Adipocyte (in vitro differentiated cells): ENCODE data around the gene ULK4.
"Not testable (repeated sequence)": the region's sequence is repeated elsewhere in the genome, so short reads cannot be mapped to it uniquely, and the experiment has no call there.

Experiments
- DNase-seq: peaks from one replicate; pipeline ENCODE4 v3.0.0-alpha.2; 2015; ENCODE audit warnings: low read depth
- H3K27me3 ChIP-seq: replicated peaks from 2 replicates; pipeline ENCODE4 v1.7.0; 2013; ENCODE audit warnings: mild to moderate bottlenecking, low read length, moderate library complexity; ENCODE audit not compliant: control insufficient read depth, insufficient read depth
- H3K36me3 ChIP-seq: 2 replicates; pipeline ENCODE4 v1.7.0; 2013; ENCODE audit warnings: low read length, mild to moderate bottlenecking, moderate library complexity; ENCODE audit not compliant: control insufficient read depth, insufficient read depth, severe bottlenecking
- H3K4me1 ChIP-seq: 2 replicates; pipeline ENCODE4 v1.7.0; 2013; ENCODE audit warnings: mild to moderate bottlenecking, low read length, moderate library complexity; ENCODE audit not compliant: control insufficient read depth, insufficient read depth
- H3K4me3 ChIP-seq: 2 replicates; pipeline ENCODE4 v1.7.0; 2013; ENCODE audit warnings: mild to moderate bottlenecking, low read length, moderate library complexity
- H3K9ac ChIP-seq: 2 replicates; pipeline ENCODE4 v1.7.0; 2013; ENCODE audit warnings: mild to moderate bottlenecking, low read length, moderate library complexity
- H3K9me3 ChIP-seq: 2 replicates; pipeline ENCODE4 v1.7.0; 2013; ENCODE audit warnings: mild to moderate bottlenecking, low read length, moderate library complexity; ENCODE audit not compliant: control insufficient read depth

ULK4 gene

DNA sequence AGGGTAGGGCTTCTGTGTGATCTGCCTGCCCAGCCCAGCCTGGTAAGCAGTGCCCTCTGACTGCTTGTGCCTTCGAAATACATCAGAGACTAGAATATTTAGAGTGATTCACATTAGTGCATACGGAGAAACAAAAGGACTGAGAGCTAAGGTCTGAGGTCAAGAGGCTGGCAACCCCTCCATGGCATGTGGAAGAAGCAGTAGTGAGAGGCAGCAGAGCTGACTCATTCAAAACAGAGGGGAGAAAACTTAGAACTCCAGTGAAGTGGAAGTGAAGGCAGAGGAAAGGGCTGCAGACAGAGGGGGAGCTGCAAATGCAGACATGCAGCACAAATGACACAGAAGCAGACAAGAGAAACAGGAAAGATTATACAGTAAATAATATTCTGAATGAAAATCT lies 61.6 kb downstream of the ULK4 start:
- no peak overlapping the region for H3K9ac ChIP-seq
- H3K36me3 ChIP-seq, result peaks cover 11% of the 10 kb centered on the region
- H3K4me1 ChIP-seq, result peaks cover 5% of the 10 kb centered on the region
- no peaks in the 10 kb centered on the region for H3K27me3 ChIP-seq
- H3K9me3 ChIP-seq, result no peaks in the 10 kb centered on the region
- H3K4me3 ChIP-seq, result no peak overlapping the region
- peak; percentile 21 for DNase-seq

DNA sequence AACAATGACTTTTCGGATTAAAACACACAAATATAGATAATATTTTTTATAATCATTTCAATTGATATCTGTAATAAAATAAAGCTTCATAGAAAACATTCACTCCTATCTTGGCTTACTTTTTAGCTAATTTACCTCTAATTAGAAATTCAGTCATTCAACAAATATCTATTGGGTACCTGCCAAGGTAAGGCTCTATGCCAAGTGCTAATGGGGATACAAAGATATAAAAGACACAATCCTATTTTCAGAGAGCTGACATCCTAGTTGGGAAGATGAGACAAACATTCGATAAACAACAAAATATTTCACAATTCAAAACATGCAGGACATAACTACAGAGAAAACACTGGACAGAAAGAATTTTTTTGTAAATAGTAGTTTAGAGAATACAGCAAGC lies 63.3 kb downstream of the ULK4 start:
- no peak overlapping the region for H3K4me3 ChIP-seq
- peaks cover 11% of the 10 kb centered on the region for H3K36me3 ChIP-seq
- H3K27me3 ChIP-seq, result no peaks in the 10 kb centered on the region
- peaks cover 5% of the 10 kb centered on the region for H3K4me1 ChIP-seq
- DNase-seq, result no peak
- no peak overlapping the region for H3K9ac ChIP-seq
- no peaks in the 10 kb centered on the region for H3K9me3 ChIP-seq

DNA sequence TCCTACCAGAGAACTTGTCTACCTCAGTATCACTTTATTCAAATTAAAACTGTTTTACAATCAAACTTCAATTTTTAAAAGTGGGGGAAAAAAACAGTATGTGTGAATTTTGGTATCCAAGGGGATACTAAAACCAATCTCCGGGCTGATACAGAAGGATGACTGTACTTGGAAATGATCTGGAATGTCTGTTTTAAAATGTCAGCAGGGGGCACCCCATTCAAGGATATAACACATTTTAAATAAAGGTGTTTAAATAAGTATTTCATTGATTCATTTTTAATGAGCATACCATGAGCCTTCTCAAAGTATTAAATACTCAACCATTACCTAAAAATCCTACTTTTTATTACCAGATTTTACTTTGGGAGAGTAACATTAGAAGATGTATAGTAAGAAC lies 67.9 kb downstream of the ULK4 start:
- Histone ChIP-seq H3K9ac (no peak overlapping the region), H3K27me3 (no peaks in the 10 kb centered on the region), H3K4me1 (no peaks in the 10 kb centered on the region), H3K9me3 (no peaks in the 10 kb centered on the region), H3K4me3 (no peak overlapping the region), H3K36me3 (no peaks in the 10 kb centered on the region)
- DNase-seq, result peak; percentile 81

DNA sequence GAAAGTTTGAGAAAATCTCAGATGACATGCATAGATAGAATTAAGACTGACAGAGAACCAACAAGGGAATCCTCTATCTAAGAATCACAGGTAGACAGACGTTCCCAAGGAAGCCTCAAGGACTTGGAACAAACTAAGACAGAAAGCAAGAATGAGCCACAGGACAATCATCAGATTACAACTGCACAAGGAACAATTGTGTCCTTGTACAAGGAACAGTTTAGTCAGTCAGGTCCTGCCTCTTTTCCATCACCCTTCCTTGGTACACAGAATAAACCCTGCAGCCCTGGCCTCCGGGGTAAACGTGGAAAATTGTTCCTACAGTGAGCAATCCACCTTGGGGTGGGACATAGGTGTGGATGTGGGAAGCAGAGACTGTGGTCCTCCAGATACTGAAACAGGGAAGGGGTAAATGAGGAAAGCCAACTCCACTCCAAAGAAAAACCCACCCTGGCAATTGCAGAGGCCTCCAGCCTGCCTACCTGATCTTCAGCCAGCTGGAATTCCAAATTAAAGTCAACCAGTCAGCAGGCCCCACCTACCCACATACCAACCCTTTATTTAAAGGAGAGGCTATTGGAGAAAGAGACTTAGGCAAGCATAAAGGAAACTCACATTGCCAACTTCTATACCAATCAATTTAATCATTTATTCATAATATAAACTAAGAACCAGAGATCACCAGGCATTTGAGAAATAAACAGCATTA lies 73.4 kb downstream of the ULK4 start:
- Histone ChIP-seq H3K9ac (no peak overlapping the region), H3K27me3 (no peaks in the 10 kb centered on the region), H3K9me3 (no peaks in the 10 kb centered on the region), H3K36me3 (peaks cover 2% of the 10 kb centered on the region), H3K4me1 (no peaks in the 10 kb centered on the region), H3K4me3 (no peak overlapping the region)
- DNase-seq, result no peak

DNA sequence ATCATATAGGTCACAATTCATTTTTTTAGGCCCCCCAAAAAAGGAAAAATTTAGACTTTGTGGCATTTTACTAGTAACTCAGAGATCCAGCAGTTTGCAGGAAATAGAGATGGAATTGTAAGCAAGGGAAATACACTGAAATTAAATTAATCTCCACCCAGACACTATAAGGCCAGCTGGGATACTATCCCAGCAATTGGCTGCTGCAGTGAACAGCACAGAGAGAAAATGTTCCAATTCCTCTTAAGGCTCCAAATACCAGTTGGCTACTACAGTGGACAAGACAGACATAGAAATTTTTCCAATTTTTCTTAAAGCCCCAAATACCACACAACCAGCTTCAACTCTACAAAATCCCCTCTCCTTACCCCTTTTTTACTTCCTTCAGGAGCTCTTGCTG lies 78.9 kb downstream of the ULK4 start:
- Histone ChIP-seq H3K9me3 (no peaks in the 10 kb centered on the region), H3K27me3 (no peaks in the 10 kb centered on the region), H3K4me3 (no peak overlapping the region), H3K4me1 (no peaks in the 10 kb centered on the region), H3K36me3 (peaks cover 2% of the 10 kb centered on the region), H3K9ac (no peak overlapping the region)
- no peak for DNase-seq

DNA sequence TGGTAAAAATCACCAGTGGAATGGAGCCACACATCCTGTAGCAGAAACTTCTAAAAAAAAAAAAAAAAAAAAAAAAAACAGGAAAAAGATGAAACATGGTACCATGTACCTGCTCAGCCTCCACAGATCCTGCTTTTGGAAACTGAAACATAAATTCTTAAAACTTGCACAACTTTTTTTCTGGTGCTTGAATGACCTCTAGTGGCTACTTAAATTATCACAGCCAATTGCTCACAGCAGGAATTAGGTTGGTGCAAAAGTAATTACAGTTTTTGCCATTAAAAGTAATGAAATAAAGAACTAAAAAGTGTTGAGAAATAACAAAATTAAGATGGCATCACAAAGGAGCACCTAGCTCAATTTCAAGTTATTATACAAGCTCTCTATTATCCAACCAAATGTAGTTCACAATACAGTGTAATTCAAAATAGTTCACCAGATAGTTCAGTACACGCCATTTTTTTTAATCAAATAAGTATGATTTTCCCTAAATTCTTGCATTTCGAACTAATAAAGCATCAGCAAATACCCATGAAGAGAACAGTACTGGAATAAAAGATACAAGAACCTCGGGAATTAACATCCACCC lies 80.6 kb downstream of the ULK4 start:
- Histone ChIP-seq H3K27me3 (no peaks in the 10 kb centered on the region), H3K36me3 (peaks cover 2% of the 10 kb centered on the region), H3K4me3 (no peak overlapping the region), H3K4me1 (no peaks in the 10 kb centered on the region), H3K9ac (no peak overlapping the region), H3K9me3 (no peaks in the 10 kb centered on the region)
- peak; percentile 77 for DNase-seq

DNA sequence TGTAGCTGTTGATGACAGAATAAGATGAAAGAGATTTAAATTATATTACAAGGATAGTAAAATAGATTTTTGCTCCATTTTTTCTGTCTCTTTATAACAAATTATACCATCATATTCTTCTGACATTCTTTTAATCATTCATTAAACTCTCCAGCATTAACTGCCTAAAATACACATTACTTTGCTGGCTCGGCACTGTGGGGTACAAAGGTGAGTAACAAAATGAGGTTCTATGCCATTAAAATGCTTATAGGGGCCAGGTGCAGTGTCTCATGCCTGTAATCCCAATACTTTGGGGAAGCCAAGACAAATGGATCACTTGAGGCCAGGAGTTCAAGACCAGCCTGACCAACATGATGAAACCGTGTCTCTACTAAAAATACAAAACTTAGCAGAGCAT lies 81.5 kb downstream of the ULK4 start:
- H3K9ac ChIP-seq, result no peak overlapping the region
- no peaks in the 10 kb centered on the region for H3K27me3 ChIP-seq
- no peak overlapping the region for H3K4me3 ChIP-seq
- no peak for DNase-seq
- peaks cover 2% of the 10 kb centered on the region for H3K36me3 ChIP-seq
- no peaks in the 10 kb centered on the region for H3K9me3 ChIP-seq
- H3K4me1 ChIP-seq, result no peaks in the 10 kb centered on the region

DNA sequence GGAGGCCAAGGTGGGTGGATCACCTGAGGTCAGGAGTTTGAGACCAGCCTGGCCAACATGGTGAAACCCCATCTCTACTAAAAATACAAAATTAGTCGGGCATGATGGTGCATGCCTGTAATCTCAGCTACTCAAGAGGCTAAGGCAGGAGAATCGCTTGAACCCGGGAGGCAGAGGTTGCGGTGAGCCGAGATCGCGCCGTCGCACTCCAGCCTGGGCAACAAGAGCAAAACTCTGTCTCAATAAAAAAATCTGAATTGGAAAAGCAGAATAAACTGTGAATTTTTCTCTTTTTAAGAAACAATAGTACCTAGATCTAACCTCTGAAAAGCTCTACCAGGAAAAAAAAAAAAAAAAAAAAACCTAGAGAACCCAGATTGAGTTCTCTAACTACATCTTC lies 84.2 kb downstream of the ULK4 start:
- not testable (repeated sequence) for H3K4me1 ChIP-seq, DNase-seq, H3K9ac ChIP-seq, H3K27me3 ChIP-seq, H3K4me3 ChIP-seq, H3K9me3 ChIP-seq, H3K36me3 ChIP-seq

DNA sequence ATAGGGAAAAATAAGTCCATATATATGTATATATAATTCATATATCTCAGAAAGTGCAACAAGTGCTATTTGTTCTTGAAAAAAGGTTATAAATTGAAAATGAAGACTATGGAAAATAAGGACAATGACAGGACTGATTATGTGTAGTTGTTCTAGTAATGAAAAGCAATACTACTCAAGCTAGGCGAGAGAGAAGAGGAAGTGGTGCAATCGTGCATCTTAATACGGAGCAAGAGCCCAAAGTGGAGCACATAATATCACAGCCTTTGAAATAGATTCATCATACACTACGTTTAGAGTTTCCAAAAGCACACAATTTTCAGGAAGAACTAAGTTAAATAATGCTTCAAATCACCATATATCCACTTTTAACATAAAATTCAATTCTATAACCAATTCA lies 87.9 kb downstream of the ULK4 start:
- Histone ChIP-seq H3K9me3 (peaks cover 5% of the 10 kb centered on the region), H3K27me3 (no peaks in the 10 kb centered on the region), H3K36me3 (no peaks in the 10 kb centered on the region), H3K4me3 (no peak overlapping the region), H3K4me1 (no peaks in the 10 kb centered on the region), H3K9ac (no peak overlapping the region)
- DNase-seq, result no peak

DNA sequence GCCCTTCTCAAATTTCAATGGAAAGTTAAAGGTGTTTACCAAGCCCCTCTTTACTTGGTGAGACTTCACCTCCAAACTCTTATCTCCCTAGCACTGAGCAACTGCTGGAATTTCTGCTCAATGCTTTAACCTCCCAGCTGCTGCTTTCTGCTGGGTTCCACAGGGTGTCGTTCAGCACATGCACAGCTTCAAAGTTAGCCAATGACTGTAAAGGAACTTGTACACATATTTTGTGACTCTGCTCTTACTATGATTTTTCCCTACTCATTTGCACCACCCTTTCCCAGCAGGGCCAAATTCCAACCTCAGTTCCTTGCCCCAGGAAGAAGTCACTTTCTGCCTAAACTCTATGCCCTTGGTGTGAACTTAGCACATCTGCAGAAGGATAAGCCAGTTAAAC lies 89.7 kb downstream of the ULK4 start:
- DNase-seq, result no peak
- Histone ChIP-seq H3K4me1 (no peaks in the 10 kb centered on the region), H3K27me3 (no peaks in the 10 kb centered on the region), H3K9me3 (peaks cover 10% of the 10 kb centered on the region), H3K9ac (no peak overlapping the region), H3K36me3 (no peaks in the 10 kb centered on the region), H3K4me3 (no peak overlapping the region)

DNA sequence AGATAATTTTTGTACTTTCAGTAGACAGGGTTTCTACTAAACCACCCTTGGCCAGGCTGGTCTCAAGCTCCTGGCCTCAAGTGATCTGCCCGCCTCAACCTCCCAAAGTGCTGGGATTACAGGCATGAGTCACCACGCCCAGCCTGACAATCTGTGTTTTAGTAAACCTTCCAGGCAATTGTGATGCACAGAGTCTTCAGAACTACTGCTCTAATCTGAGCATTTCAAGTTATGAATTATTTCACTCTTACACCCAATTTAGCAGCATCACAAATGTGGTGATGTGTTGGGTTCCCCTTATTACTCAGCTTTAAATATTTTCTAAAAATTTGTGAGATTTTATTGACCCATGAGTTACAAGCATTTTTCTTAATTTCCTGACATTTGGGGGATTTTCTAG lies 94.4 kb downstream of the ULK4 start:
- Histone ChIP-seq H3K4me1 (no peaks in the 10 kb centered on the region), H3K36me3 (no peaks in the 10 kb centered on the region), H3K27me3 (no peaks in the 10 kb centered on the region), H3K9me3 (peaks cover 10% of the 10 kb centered on the region), H3K9ac (no peak overlapping the region), H3K4me3 (no peak overlapping the region)
- DNase-seq, result no peak

DNA sequence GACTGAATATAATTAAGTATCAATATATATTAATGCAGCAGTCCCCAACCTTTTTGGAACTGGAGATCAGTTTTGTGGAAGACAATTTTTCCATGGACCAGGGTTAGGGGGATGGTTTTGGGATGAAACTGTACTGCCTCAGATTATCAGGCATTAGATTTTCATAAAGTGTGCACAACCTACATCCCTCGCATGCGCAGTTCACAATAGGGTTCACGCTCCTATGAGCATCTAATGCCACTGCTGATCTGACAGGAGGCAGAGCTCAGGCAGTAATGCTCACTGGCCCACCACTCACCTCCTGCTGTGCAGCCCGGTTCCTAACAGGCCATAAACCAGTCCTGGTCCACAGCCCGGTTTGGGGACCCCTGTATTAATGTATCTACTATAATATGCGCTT lies 95.6 kb downstream of the ULK4 start:
- Histone ChIP-seq H3K36me3 (no peaks in the 10 kb centered on the region), H3K27me3 (no peaks in the 10 kb centered on the region), H3K9ac (no peak overlapping the region), H3K9me3 (peaks cover 10% of the 10 kb centered on the region), H3K4me3 (no peak overlapping the region), H3K4me1 (no peaks in the 10 kb centered on the region)
- no peak for DNase-seq
